Activated B cell treated with CpG ODN at 0.5 μM for 24 hours (primary cell): ENCODE data around the gene ZNF668. TPM values are rescaled to one million over a fixed set of nuclear protein-coding genes. Genes with fewer than 3 reads are reported as not detected.
"Not testable (repeated sequence)": the region's sequence is repeated elsewhere in the genome, so short reads cannot be mapped to it uniquely, and the experiment has no call there.

ENCODE experiments used
- ATAC-seq: fragments of 200-7000 bp; cut with Tn5 transposase; one replicate; pipeline ENCODE4 v1.10.0; 2021; ENCODE audit warnings: low read depth, mild to moderate bottlenecking, moderate library complexity
- CTCF ChIA-PET: fragments of 350-600 bp; sonication (Branson Sonifier 250); formaldehyde crosslinking; loops from one replicate; lab custom pipeline; 2021; ENCODE audit warnings: antibody characterized with exemption; lab: Charles Lee
- POLR2A ChIA-PET: fragments of 350-600 bp; sonication (Branson Sonifier 250); formaldehyde crosslinking; loops from one replicate; lab custom pipeline; 2021; ENCODE audit warnings: antibody characterized with exemption; lab: Charles Lee
- DNase-seq: peaks from one replicate; pipeline ENCODE4 v3.0.0; 2022
- H3K27ac Mint-ChIP-seq: one replicate; pipeline ENCODE4 v1.8.0; 2020; ENCODE audit warnings: mixed read lengths
- H3K27me3 Mint-ChIP-seq: one replicate; pipeline ENCODE4 v1.8.0; 2021; ENCODE audit warnings: mixed read lengths
- H3K36me3 Mint-ChIP-seq: one replicate; pipeline ENCODE4 v1.8.0; 2021; ENCODE audit warnings: low read depth, mixed read lengths
- H3K4me1 Mint-ChIP-seq: one replicate; pipeline ENCODE4 v1.8.0; 2021; ENCODE audit warnings: mixed read lengths
- H3K4me3 Mint-ChIP-seq: one replicate; pipeline ENCODE4 v1.8.0; 2020; ENCODE audit warnings: mild to moderate bottlenecking, mixed read lengths
- H3K9me3 Mint-ChIP-seq: one replicate; pipeline ENCODE4 v1.8.0; 2020; ENCODE audit warnings: mixed read lengths
- intact Hi-C: fragments of 100-400 bp; cut with micrococcal nuclease; formaldehyde crosslinking; loops from one replicate; pipeline ENCODE4 v1.15.1; 2024
- total RNA-seq: library from RNA; stranded (reverse); gene quantifications from 2 replicates; pipeline ENCODE4 v1.2.3, GENCODE V29; 2022
- TF ChIP-seq, protein P1 (sequence below): fragments of 200-600 bp; IDR thresholded peaks from one replicate; pipeline ENCODE4 v1.8.0; 2022; ENCODE audit warnings: antibody characterized with exemption, mild to moderate bottlenecking

The ZNF668 gene
- total RNA-seq, 1 donor from 2014 or later: 10.1 TPM

DNA sequence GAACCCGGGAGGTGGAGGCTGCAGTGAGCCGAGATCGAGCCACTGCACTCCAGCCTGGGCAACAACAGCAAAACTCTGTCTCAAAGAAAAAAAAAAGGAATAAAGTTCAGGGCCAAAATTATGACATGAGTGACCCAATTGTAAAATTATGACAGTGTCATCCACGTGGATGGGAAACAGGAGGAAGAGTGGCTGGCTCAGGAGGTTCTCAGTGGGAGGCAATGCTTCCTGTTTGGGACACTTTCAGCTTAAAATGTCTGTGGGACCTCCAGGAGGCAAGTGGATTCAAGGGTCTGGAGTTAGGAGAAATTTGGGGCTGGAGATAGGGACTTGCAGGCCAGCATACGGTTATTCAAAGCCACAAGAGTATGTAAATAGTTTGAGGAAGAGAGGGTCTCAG is 48.7 kb downstream of the ZNF668 start:
- Mint-ChIP-seq H3K4me1 (no peaks in the 10 kb centered on the region), H3K9me3 (no peaks in the 10 kb centered on the region), H3K4me3 (no peak overlapping the region), H3K36me3 (no peaks in the 10 kb centered on the region), H3K27ac (no peak overlapping the region), H3K27me3 (no peaks in the 10 kb centered on the region)
- no peak for ATAC-seq
- POLR2A ChIA-PET: no interaction called here
- intact Hi-C loops: no loop called here
- TF ChIP-seq, protein P1, sequence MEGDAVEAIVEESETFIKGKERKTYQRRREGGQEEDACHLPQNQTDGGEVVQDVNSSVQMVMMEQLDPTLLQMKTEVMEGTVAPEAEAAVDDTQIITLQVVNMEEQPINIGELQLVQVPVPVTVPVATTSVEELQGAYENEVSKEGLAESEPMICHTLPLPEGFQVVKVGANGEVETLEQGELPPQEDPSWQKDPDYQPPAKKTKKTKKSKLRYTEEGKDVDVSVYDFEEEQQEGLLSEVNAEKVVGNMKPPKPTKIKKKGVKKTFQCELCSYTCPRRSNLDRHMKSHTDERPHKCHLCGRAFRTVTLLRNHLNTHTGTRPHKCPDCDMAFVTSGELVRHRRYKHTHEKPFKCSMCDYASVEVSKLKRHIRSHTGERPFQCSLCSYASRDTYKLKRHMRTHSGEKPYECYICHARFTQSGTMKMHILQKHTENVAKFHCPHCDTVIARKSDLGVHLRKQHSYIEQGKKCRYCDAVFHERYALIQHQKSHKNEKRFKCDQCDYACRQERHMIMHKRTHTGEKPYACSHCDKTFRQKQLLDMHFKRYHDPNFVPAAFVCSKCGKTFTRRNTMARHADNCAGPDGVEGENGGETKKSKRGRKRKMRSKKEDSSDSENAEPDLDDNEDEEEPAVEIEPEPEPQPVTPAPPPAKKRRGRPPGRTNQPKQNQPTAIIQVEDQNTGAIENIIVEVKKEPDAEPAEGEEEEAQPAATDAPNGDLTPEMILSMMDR: no peak
- no peak for DNase-seq
- CTCF ChIA-PET: no interaction called here

DNA sequence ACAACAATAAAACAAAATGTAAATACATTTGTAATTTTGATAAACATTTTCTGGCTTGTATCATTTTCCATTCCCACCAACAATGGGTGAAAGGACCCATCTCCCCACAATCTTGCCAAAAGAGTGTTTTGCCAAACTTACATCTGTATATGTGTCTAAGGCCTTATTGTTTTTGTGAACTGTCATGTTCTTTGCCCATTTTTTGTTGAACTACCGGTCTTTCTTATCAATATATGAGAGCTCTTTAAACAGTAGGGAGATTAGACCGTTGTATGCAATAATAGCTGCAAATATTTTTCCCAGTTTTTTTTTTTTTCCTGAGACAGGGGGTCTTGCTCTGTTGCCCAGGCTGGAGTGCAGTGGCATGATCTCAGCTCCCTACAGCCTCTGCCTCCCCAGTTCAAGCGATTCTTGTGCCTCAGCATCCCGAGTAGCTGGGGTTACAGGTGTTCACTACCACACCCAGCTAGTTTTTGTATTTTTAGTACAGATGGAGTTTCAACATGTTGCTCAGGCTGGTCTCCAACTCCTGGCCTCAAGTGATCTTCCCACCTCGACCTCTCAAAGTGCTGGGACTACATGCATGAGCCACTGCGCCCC is 50.3 kb downstream of the ZNF668 start:
- Mint-ChIP-seq H3K27me3 (no peaks in the 10 kb centered on the region), H3K4me3 (no peak overlapping the region), H3K36me3 (no peaks in the 10 kb centered on the region), H3K4me1 (no peaks in the 10 kb centered on the region), H3K27ac (no peak overlapping the region), H3K9me3 (no peaks in the 10 kb centered on the region)
- ChIA-PET POLR2A (no interaction called here), CTCF (interaction anchor here (0.6 kb wide), 1 partner anchor 671 kb away, joined by 3 read pairs; no protein-coding TSS in a partner anchor)
- DNase-seq: no peak
- TF ChIP-seq, protein P1: no peak
- intact Hi-C loops: no loop called here
- ATAC-seq: no peak

DNA sequence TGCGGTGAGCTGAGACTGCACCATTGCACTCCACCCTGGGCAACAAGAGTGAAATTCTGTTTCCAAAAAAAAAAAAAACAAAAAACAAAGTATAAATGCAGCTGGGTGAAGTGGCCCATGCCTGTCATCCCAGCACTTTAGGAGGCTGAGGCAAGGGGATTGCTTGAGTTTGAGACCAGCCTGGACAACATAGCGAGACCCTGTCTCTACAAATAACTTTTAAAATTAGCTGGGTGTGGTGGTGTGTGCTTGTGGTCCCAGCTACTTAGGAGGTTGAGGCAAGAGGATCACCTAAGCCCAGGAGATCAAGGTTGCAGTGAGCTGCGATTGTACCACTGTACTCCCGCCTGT is 50.8 kb downstream of the ZNF668 start:
- TF ChIP-seq, protein P1: no peak
- POLR2A ChIA-PET: no interaction called here
- Mint-ChIP-seq H3K27ac (no peak overlapping the region), H3K4me1 (no peaks in the 10 kb centered on the region), H3K9me3 (no peaks in the 10 kb centered on the region), H3K4me3 (no peak overlapping the region), H3K27me3 (no peaks in the 10 kb centered on the region), H3K36me3 (no peaks in the 10 kb centered on the region)
- intact Hi-C loops: no loop called here
- no peak for DNase-seq
- CTCF ChIA-PET: interaction anchor here (0.6 kb wide), 1 partner anchor 672 kb away, joined by 3 read pairs; no protein-coding TSS in a partner anchor
- no peak for ATAC-seq

DNA sequence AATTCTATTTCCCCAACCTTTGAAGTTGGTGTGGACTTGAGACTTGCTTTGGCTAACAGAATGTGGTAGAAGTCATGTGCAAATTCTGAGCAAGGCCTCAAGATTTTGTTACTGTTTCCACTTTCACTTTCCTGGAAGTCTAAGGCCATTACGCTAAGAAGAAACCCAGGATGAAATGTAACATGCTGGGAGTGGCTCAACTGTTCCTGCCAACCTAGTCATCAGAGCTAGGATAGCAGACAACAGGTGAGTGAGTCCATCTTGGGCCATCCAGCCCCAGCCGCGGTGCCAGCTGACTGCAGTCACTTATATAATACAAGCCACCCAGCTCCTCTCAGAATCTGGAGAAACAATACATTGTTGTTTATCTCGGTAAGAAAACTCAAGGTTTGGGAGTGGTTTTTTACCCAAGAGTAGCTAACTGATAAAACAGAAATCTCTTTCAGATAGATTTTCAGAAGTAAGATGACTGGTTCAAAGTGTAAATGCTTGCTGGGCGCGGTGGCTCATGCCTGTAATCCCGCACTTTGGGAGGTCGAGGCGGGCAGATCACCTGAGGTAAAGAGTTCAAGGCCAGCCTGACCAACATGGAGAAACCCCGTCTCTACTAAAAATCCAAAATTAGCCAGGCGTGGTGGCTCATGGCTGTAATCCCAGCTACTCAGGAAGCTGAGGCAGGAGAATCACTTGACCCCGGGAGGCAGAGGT is 51.3 kb downstream of the ZNF668 start:
- H3K9me3 Mint-ChIP-seq: no peaks in the 10 kb centered on the region
- ChIA-PET POLR2A (no interaction called here), CTCF (no interaction called here)
- H3K4me1 Mint-ChIP-seq: no peaks in the 10 kb centered on the region
- H3K4me3 Mint-ChIP-seq: no peak overlapping the region
- TF ChIP-seq, protein P1: no peak
- DNase-seq (no peak), ATAC-seq (no peak)
- H3K27ac Mint-ChIP-seq: no peak overlapping the region
- H3K27me3 Mint-ChIP-seq: no peaks in the 10 kb centered on the region
- intact Hi-C loops: no loop called here
- H3K36me3 Mint-ChIP-seq: no peaks in the 10 kb centered on the region

DNA sequence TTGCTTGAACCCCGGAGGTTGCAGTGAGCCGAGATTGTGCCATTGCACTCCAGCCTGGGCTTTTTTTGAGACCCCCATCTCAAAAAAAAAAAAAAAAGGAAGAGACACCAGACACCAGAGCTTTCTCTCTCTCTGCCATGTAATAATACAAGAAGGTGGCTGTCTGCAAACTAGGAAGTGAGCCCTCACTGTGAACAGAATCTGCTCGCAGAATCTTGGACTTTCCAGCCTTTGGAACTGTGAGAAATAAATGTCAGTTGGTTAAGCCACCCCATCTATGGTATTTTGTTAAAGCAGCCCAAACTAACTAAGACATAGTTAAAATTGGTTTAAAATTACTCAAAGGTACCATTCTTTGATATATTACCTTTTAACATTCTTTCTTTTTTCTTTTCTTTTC is 53.5 kb downstream of the ZNF668 start:
- intact Hi-C loops: no loop called here
- no peak for ATAC-seq
- Mint-ChIP-seq H3K36me3 (no peaks in the 10 kb centered on the region), H3K4me3 (no peak overlapping the region), H3K27me3 (peaks cover 5% of the 10 kb centered on the region), H3K27ac (no peak overlapping the region), H3K9me3 (no peaks in the 10 kb centered on the region), H3K4me1 (no peaks in the 10 kb centered on the region)
- no peak for DNase-seq
- POLR2A ChIA-PET: interaction anchor here (0.6 kb wide), 1 partner anchor 23 kb away, joined by 3 read pairs; no protein-coding TSS in a partner anchor
- CTCF ChIA-PET: no interaction called here
- TF ChIP-seq, protein P1: no peak

DNA sequence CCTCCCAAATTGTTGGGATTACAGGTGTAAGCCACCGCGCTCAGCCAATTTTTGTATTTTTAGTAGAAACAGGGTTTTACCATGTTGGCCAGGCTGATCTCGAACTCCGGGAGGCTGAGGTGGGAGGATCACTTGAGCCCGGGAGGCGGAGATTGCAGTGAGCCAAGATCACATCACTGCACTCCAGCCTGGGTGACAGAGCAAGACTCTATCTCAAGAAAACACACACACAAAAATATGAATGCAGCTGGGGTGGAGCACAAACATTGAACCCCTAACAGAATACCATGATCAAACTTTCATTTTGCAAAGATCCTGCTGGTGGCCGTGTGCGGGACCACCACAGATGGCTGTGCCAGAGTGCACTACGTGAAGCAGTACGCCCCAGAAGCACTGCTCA is 56.3 kb downstream of the ZNF668 start:
- POLR2A ChIA-PET, H3K9me3 Mint-ChIP-seq, H3K36me3 Mint-ChIP-seq, ATAC-seq, DNase-seq, H3K27me3 Mint-ChIP-seq, H3K27ac Mint-ChIP-seq, intact Hi-C loops, H3K4me1 Mint-ChIP-seq, H3K4me3 Mint-ChIP-seq: not testable (repeated sequence)
- CTCF ChIA-PET: interaction anchor here (0.6 kb wide), 1 partner anchor 204 kb away, joined by 3 read pairs; no protein-coding TSS in a partner anchor
